Midbrain (tissue), 1 donor: ENCODE measurements around the gene GRAMD1B.
"Not testable (repeated sequence)": the region's sequence is repeated elsewhere in the genome, so short reads cannot be mapped to it uniquely, and the experiment has no call there.

ENCODE experiments used
- DNase-seq: peaks from one replicate; lab custom pipeline; 2025; lab: John Stamatoyannopoulos, UW

Gene GRAMD1B

GRCh38 chr11:123568367-123568870 lies 138.3 kb downstream of the GRAMD1B start:
- no peak for DNase-seq

- DNase-seq: no peak
Observed at GRCh38 chr11:123569393-123569792, 139.3 kb downstream of the GRAMD1B start.

- no peak for DNase-seq
Observed at GRCh38 chr11:123570939-123571580, 141.0 kb downstream of the GRAMD1B start.

- DNase-seq: not testable (repeated sequence)
Observed at GRCh38 chr11:123572791-123573190, 142.7 kb downstream of the GRAMD1B start.

GRCh38 chr11:123573286-123573685 lies 143.2 kb downstream of the GRAMD1B start:
- no peak for DNase-seq

GRCh38 chr11:123575441-123575840 lies 145.4 kb downstream of the GRAMD1B start:
- DNase-seq: no peak

GRCh38 chr11:123576082-123576481 lies 146.0 kb downstream of the GRAMD1B start:
- no peak for DNase-seq

GRCh38 chr11:123576501-123576900 lies 146.4 kb downstream of the GRAMD1B start:
- no peak for DNase-seq

GRCh38 chr11:123577081-123577598 lies 147.1 kb downstream of the GRAMD1B start:
- DNase-seq: peak; percentile 81

GRCh38 chr11:123578778-123579481 lies 148.9 kb downstream of the GRAMD1B start:
- DNase-seq: no peak

- DNase-seq: no peak
Observed at GRCh38 chr11:123579482-123579812, 149.4 kb downstream of the GRAMD1B start.

- no peak for DNase-seq
Observed at GRCh38 chr11:123580137-123580536, 150.1 kb downstream of the GRAMD1B start.

GRCh38 chr11:123580557-123581275 lies 150.6 kb downstream of the GRAMD1B start:
- DNase-seq: peak; percentile 30

GRCh38 chr11:123581651-123582399 lies 151.8 kb downstream of the GRAMD1B start:
- no peak for DNase-seq

- no peak for DNase-seq
Observed at GRCh38 chr11:123582992-123583504, 153.0 kb downstream of the GRAMD1B start.

- DNase-seq: no peak
Observed at GRCh38 chr11:123584186-123584585, 154.1 kb downstream of the GRAMD1B start.

- no peak for DNase-seq
Observed at GRCh38 chr11:123584737-123585136, 154.7 kb downstream of the GRAMD1B start.

GRCh38 chr11:123585206-123585605 lies 155.1 kb downstream of the GRAMD1B start:
- DNase-seq: no peak

GRCh38 chr11:123585706-123586105 lies 155.6 kb downstream of the GRAMD1B start:
- DNase-seq: no peak

GRCh38 chr11:123586568-123586967 lies 156.5 kb downstream of the GRAMD1B start:
- no peak for DNase-seq

GRCh38 chr11:123587044-123587443 lies 157.0 kb downstream of the GRAMD1B start:
- no peak for DNase-seq

GRCh38 chr11:123587559-123587958 lies 157.5 kb downstream of the GRAMD1B start:
- DNase-seq: no peak
